ENCODE measurements around the gene ITGAL. TPM values are rescaled to one million over a fixed set of nuclear protein-coding genes. Genes with fewer than 3 reads are reported as not detected.

The ITGAL gene
- total and polyA plus RNA-seq, 2 donors (not counting 3 experiments of a cell fraction or from before 2014, with no cell fraction given), result not detected

- Histone ChIP-seq H3K4me3 (replicated peaks in 1 of 3; ENCODE audit: insufficient read depth in 1 of 3, low read depth in 1 of 3, low read length in 3 of 3) (no peak overlapping the region), H3K36me3 (ENCODE audit: control insufficient read depth in 2 of 2, extremely low read depth in 1 of 2, insufficient read depth in 2 of 2, low read length in 2 of 2) (no peaks in the 10 kb centered on the region), H3K9me3 (replicated peaks; ENCODE audit: control insufficient read depth, insufficient read depth, low read length) (no peaks in the 10 kb centered on the region), H3K9me1 (replicated peaks; ENCODE audit: control insufficient read depth, extremely low read depth, insufficient read depth, low read length) (no peaks in the 10 kb centered on the region), H3K79me2 (ENCODE audit: control insufficient read depth, insufficient read depth, low read length) (no peaks in the 10 kb centered on the region), H2AFZ (ENCODE audit: low read depth, low read length) (no peak overlapping the region), H3K4me1 (ENCODE audit: control insufficient read depth, extremely low read depth, insufficient read depth, low read length) (peaks cover 16% of the 10 kb centered on the region), H3K4me2 (ENCODE audit: insufficient read depth, low read length) (no peak overlapping the region), H4K20me1 (replicated peaks; ENCODE audit: control insufficient read depth, extremely low read depth, insufficient read depth, low read length) (no peaks in the 10 kb centered on the region), H3K27ac (ENCODE audit: insufficient read depth, low read depth, low read length) (no peak overlapping the region), H3K9ac (replicated peaks; ENCODE audit: extremely low read depth, insufficient read depth, low read length) (no peak overlapping the region), H3K27me3 (ENCODE audit: control insufficient read depth in 2 of 2, insufficient read depth in 2 of 2, low read length in 2 of 2) (peaks cover 0 to 4% of the 10 kb centered on the region in 2 experiments)
- POLR2A ChIA-PET, result no interaction called here
- no TSS peak for BruUV-seq (replicated peaks)
- no peak for TF ChIP-seq CTCF (IDR thresholded peaks at IDR 0.05; ENCODE audit: extremely low read depth in 1 of 2, insufficient read depth in 1 of 2, low read depth in 1 of 2, low read length in 2 of 2)
- TF ChIP-seq GATA2 (IDR thresholded peaks at IDR 0.05; ENCODE audit: insufficient read depth, insufficient read length, low read depth, low read length), result no peak
- TF ChIP-seq MYC (IDR thresholded peaks at IDR 0.05; ENCODE audit: low read depth, low read length), result no peak
- TF ChIP-seq POLR2A (IDR thresholded peaks at IDR 0.05; ENCODE audit: low read depth, low read length), result no peak
- no peak for TF ChIP-seq MAX (IDR thresholded peaks at IDR 0.05; ENCODE audit: insufficient read depth, insufficient read length)
- no peak for TF ChIP-seq FOS (IDR thresholded peaks at IDR 0.05; ENCODE audit: borderline replicate concordance, insufficient read depth, low read length)
- no peak for TF ChIP-seq JUN (IDR thresholded peaks at IDR 0.05; ENCODE audit: borderline replicate concordance, insufficient read depth, insufficient read length, low read depth)
- no peak for TF ChIP-seq POLR2AphosphoS5 (IDR thresholded peaks at IDR 0.05; ENCODE audit: insufficient read depth, low read depth, low read length)
- dilution Hi-C loops (cut with MboI; ENCODE audit: extremely low pct_ligation_motif_present, low sequenced_read_pairs) (no loop called here), intact Hi-C loops (cut with micrococcal nuclease) (no loop called here)
- CTCF ChIA-PET, result no interaction called here
- FAIRE-seq, result no peak
- no peak for DNase-seq (ENCODE audit: low read depth, low spot score)
Observed at GRCh38 chr16:30569281-30569680, 96.7 kb downstream of the ITGAL start.

Data from endothelial cell of umbilical vein (primary cell).